A549 treated with CORT108297 at 1 μM for 4 hours (cell line): ENCODE results near the gene CPNE5. TPM values are rescaled to one million over a fixed set of nuclear protein-coding genes. Genes with fewer than 3 reads are reported as not detected.

Source experiments
- total RNA-seq: library from RNA; stranded (reverse); fragments of 200-300 nt; extraction: Qiagen RNA extraction; gene quantifications from 5 replicates; pipeline ENCODE4 v1.2.3, GENCODE V29; 2022

Gene CPNE5
- total RNA-seq = 0.06 to 0.12 TPM (median 0.09 TPM) in 4 of 5 replicates, not detected in the other

DNA sequence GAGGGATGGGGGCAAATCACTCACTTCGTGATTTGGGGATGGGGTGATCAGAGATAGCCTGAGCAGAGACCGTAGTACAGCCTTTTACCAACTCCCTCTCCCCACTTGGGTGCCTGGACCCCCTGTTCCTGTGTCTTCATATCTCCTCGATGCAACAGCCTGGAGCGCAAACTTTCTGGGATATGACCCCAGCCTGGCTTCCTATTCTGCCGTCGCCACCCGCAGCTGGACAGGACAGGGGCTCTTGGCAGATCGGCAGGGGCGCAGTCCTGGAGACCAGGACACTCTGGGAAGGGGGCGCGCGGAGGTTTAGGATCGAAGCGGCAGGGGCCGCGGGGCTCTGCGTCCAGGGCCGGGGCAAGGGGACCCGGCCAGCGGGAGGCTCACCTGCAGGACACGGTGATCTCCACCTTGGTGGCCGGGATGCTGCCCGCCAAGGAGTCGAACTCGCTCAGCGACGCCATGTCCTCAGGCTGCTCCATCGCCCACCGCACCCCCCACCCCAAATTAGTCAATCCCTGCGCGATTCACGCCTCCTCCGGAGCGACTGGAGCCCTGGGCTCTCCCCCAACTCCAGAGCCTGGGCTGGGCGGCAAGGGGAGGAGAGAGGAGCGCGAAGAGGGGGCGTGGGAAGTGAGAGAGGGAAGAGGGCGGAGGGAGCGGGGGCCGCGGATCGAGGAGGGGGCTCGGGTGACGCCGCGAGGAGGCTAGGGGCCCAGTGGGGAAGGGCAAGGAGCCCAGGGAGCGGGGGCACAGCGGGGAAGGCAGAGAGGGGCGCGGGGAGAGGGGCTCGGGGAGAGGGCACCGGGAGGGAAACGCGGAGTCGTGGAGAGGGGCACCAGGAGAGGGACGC is at the start of gene CPNE5:
CPNE5 (minus strand) TSS at position 549 of the 853 bp plus-strand sequence; CDS start at position 482, 67 bp downstream.

GRCh38 chr6:36885461-36886401 is 46.5 kb upstream of the CPNE5 start, which contains the start of gene C6orf89:
Gene C6orf89, plus strand, starts transcription at chr6:36885952. Its CDS starts 13,493 bp downstream, at chr6:36899445.

GRCh38 chr6:36874443-36875249 is 35.4 kb upstream of the CPNE5 start, which contains the start of gene PPIL1:
Gene PPIL1, minus strand, starts transcription at chr6:36874803. Its CDS starts 31 bp downstream, at chr6:36874772.

DNA sequence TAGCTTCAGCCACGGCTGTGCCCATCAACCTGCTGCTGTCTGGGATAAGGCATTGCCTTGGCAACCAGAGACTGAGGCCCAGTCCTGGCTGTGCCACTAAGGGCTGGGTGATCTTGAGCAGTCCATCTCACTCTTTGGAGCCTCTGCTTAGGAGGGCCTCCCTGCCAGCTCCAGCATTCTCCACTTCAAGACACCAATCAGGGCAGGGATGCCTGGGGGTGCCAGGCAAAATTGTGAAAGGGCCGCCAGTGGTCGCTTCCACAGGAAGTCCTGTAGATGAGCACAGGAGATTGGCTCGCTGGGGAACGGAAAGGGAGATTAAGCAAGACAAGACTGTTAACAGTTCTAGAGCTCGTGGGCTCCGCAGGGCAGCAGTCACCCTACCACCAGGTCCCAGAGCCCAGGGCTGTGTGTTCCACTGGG is 141.8 kb downstream of the CPNE5 start, which contains the start of gene RAB44:
RAB44 (plus strand) TSS at position 346 of the 423 bp plus-strand sequence. CDS start 6,410 bp downstream, outside the sequence.

Other genes starting within 250 kb of the CPNE5 start
- gene SRSF3, start 245.1 kb downstream of the CPNE5 start, total RNA-seq = 482 to 709 TPM (median 504 TPM) in 5 replicates
- 192 to 279 TPM (median 246 TPM) in 5 replicates for gene CDKN1A, start 160.7 kb downstream of the CPNE5 start, total RNA-seq
- 0.03 to 0.08 TPM (median 0.05 TPM) in 4 of 5 replicates, not detected in the other for gene RAB44, start 141.6 kb downstream of the CPNE5 start, total RNA-seq
- gene PPIL1, start 35.4 kb upstream of the CPNE5 start, total RNA-seq = 40.7 to 48.6 TPM (median 43.7 TPM) in 5 replicates
- gene C6orf89, start 46.5 kb upstream of the CPNE5 start, total RNA-seq = 14.8 to 18.8 TPM (median 16.5 TPM) in 5 replicates
- 0.06 TPM in 1 of 5 replicates, not detected in the others for gene PI16, start 115.3 kb upstream of the CPNE5 start, total RNA-seq
- 109 to 143 TPM (median 138 TPM) in 5 replicates for gene MTCH1, start 146.8 kb upstream of the CPNE5 start, total RNA-seq
- not detected in 5 replicates for gene FGD2, start 166.2 kb upstream of the CPNE5 start, total RNA-seq